Smooth muscle cell (in vitro differentiated cells): ENCODE measurements around the gene FBXO36. TPM values are rescaled to one million over a fixed set of nuclear protein-coding genes. Genes with fewer than 3 reads are reported as not detected.

ENCODE experiments used
- DNase-seq: peaks from one replicate; lab custom pipeline; 2025; ENCODE audit not compliant: unreplicated experiment; lab: John Stamatoyannopoulos, UW
- H2AFZ ChIP-seq: fragments of 200-600 bp; sonication (generic); 2 replicates; pipeline ENCODE4 v1.6.0; 2016; ENCODE audit warnings: antibody characterized with exemption, low read depth, mild to moderate bottlenecking
- H3F3A ChIP-seq: fragments of 200-600 bp; sonication (generic); 2 replicates; pipeline ENCODE4 v1.6.0; 2017; ENCODE audit warnings: antibody characterized with exemption, low read depth
- H3K27ac ChIP-seq: fragments of 200-600 bp; sonication (generic); 2 replicates; pipeline ENCODE4 v1.5.1; 2016; ENCODE audit warnings: low read depth, mild to moderate bottlenecking
- H3K27me3 ChIP-seq: fragments of 200-600 bp; sonication (generic); 2 replicates; pipeline ENCODE4 v1.6.1; 2016; ENCODE audit warnings: low read depth, mild to moderate bottlenecking
- H3K36me3 ChIP-seq: fragments of 200-600 bp; sonication (generic); 2 replicates; pipeline ENCODE4 v1.5.1; 2016; ENCODE audit warnings: low read depth
- H3K4me1 ChIP-seq: fragments of 200-600 bp; sonication (generic); 2 replicates; pipeline ENCODE4 v1.5.1; 2016; ENCODE audit warnings: low read depth
- H3K4me2 ChIP-seq: fragments of 200-600 bp; sonication (generic); 2 replicates; pipeline ENCODE4 v1.6.0; 2016; ENCODE audit warnings: mild to moderate bottlenecking
- H3K4me3 ChIP-seq: fragments of 200-600 bp; sonication (generic); 2 replicates; pipeline ENCODE4 v1.5.1; 2016; ENCODE audit warnings: mild to moderate bottlenecking
- H3K79me2 ChIP-seq: fragments of 200-600 bp; sonication (generic); 2 replicates; pipeline ENCODE4 v1.6.0; 2016; ENCODE audit warnings: low read depth, mild to moderate bottlenecking
- H3K9ac ChIP-seq: fragments of 200-600 bp; sonication (generic); 2 replicates; pipeline ENCODE4 v1.6.0; 2016; ENCODE audit warnings: low read depth
- H3K9me3 ChIP-seq: fragments of 200-600 bp; sonication (generic); replicated peaks from 2 replicates; pipeline ENCODE4 v1.5.1; 2016; ENCODE audit warnings: low read depth
- H4K20me1 ChIP-seq: fragments of 200-600 bp; sonication (generic); 2 replicates; pipeline ENCODE4 v1.6.0; 2016; ENCODE audit warnings: low read depth
- CTCF ChIP-seq: fragments of 200-600 bp; sonication (generic); IDR thresholded peaks from 2 replicates; pipeline ENCODE4 v1.5.1; 2017; ENCODE audit warnings: borderline replicate concordance, mild to moderate bottlenecking, antibody characterized with exemption; ENCODE audit not compliant: insufficient read depth, poor library complexity, severe bottlenecking
- WGBS: methylation state at CpG from one replicate; pipeline ENCODE4 v1.1.7; 2016; ENCODE audit warnings: low lambda C conversion rate; 5-methylcytosine and 5-hydroxymethylcytosine counted together
- polyA plus RNA-seq: library from polyadenylated mRNA; unstranded; fragments of >200 nt; fragmentation: Nextera tagmentation; extraction: Ambion mirVana; gene quantifications from 2 replicates; pipeline ENCODE4 v1.2.1, GENCODE V29; 2016
- total RNA-seq: library from RNA; depleted of rRNA; stranded (reverse); fragments of >200 nt; gene quantifications from 2 replicates; pipeline ENCODE4 v1.2.3, GENCODE V29; 2014

FBXO36 gene
- total and polyA plus RNA-seq, 2 experiments from 2014 or later, result 8.8 to 9.3 TPM

DNA sequence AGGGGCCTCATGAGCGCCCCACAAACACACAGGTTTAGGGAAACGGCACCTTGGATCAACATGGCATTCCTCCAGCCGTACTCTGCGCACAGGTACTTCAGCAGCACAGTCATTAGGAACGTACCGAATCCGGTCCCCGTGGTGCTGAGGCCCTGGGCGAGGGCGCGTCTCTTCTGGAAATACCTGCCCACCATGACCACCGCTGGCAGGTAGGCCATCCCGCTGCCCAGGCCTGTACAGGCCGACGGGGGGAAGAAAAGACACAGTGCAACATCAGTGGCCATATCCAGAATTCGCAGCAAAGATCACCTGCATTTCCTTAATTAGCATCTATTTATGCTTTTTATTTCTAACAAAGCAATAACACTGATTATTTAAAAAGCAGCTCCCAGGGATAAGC lies 124.2 kb downstream of the FBXO36 start:
- Histone ChIP-seq H3F3A (no peaks in the 10 kb centered on the region), H3K9me3 (no peaks in the 10 kb centered on the region), H3K4me1 (no peaks in the 10 kb centered on the region), H3K27ac (no peak overlapping the region), H3K4me2 (no peak overlapping the region), H2AFZ (no peak overlapping the region), H4K20me1 (no peaks in the 10 kb centered on the region), H3K9ac (no peak overlapping the region), H3K36me3 (no peaks in the 10 kb centered on the region), H3K79me2 (no peaks in the 10 kb centered on the region), H3K27me3 (no peaks in the 10 kb centered on the region), H3K4me3 (no peak overlapping the region)
- 93% methylated on average over 16 of the region's 16 CpGs for WGBS
- no peak for TF ChIP-seq CTCF
- no peak for DNase-seq

DNA sequence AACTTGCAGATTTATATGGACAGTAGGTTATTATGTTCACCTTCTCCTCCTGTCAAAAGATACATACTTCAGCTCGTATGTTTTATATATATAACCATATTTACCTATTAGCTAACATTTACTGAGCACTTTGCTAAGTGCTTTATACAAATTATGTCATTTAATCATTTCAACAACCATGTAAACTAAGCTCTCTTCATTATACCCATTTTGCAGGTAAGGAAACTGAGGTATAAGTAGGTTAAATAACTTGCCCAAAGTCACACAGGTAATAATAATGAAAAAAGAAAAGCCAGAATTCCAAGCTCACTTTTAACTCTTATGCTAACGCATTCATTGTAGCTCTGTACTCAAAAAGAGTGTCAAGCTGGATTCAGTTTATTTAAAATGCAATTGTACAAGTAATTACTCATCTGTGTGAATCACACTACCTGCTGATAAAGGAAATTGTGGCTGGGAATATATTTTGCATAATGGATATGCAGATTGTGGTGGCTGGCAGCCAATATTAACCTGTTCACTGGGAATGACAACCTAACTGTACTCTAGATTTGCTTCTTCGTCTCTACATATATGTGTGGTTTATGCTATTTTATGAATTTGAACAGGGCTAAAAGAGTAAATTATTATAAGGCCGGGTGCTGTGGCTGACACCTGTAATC lies 125.8 kb downstream of the FBXO36 start:
- Histone ChIP-seq H3K4me1 (no peaks in the 10 kb centered on the region), H3K4me2 (no peak overlapping the region), H4K20me1 (no peaks in the 10 kb centered on the region), H2AFZ (no peak overlapping the region), H3F3A (no peaks in the 10 kb centered on the region), H3K27ac (no peak overlapping the region), H3K36me3 (no peaks in the 10 kb centered on the region), H3K4me3 (no peak overlapping the region), H3K79me2 (no peaks in the 10 kb centered on the region), H3K27me3 (no peaks in the 10 kb centered on the region), H3K9ac (no peak overlapping the region), H3K9me3 (no peaks in the 10 kb centered on the region)
- WGBS, result 85% methylated on average over 4 of the region's 4 CpGs
- DNase-seq, result no peak
- no peak for TF ChIP-seq CTCF

DNA sequence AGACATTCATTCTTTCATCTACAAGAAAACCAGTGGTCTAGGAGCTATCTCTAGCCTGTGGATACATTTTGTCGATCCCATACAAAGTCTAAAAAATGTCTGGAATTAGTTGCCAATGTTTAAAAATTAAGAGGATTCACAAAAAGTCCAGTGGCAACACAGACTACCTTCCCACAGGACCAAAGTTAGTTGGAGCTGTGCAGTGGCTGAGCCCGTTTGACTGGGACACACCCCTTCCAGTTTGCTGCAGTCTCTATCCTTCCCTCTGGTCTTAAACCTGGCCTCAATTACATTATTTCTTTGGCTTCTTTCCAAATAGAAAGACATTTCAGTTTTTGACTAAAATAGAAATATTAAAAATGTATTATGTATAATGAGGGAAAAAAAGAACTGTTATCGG lies 127.8 kb downstream of the FBXO36 start:
- DNase-seq, result no peak
- no peak for TF ChIP-seq CTCF
- 88% methylated on average over 3 of the region's 3 CpGs for WGBS
- Histone ChIP-seq H3K79me2 (no peaks in the 10 kb centered on the region), H3F3A (no peaks in the 10 kb centered on the region), H3K9me3 (no peaks in the 10 kb centered on the region), H3K4me3 (no peak overlapping the region), H3K36me3 (no peaks in the 10 kb centered on the region), H3K27me3 (no peaks in the 10 kb centered on the region), H2AFZ (no peak overlapping the region), H4K20me1 (no peaks in the 10 kb centered on the region), H3K4me2 (no peak overlapping the region), H3K27ac (no peak overlapping the region), H3K4me1 (no peaks in the 10 kb centered on the region), H3K9ac (no peak overlapping the region)

- no peaks in the 10 kb centered on the region for H3F3A ChIP-seq
- H3K27me3 ChIP-seq, result no peaks in the 10 kb centered on the region
- no peak overlapping the region for H2AFZ ChIP-seq
- H3K9ac ChIP-seq, result no peak overlapping the region
- H3K9me3 ChIP-seq, result no peaks in the 10 kb centered on the region
- WGBS, result 82% methylated on average over 2 of the region's 2 CpGs
- H3K4me1 ChIP-seq, result no peaks in the 10 kb centered on the region
- no peak overlapping the region for H3K27ac ChIP-seq
- H3K79me2 ChIP-seq, result no peaks in the 10 kb centered on the region
- no peaks in the 10 kb centered on the region for H4K20me1 ChIP-seq
- no peak overlapping the region for H3K4me3 ChIP-seq
- H3K36me3 ChIP-seq, result no peaks in the 10 kb centered on the region
- no peak overlapping the region for H3K4me2 ChIP-seq
- no peak for TF ChIP-seq CTCF
- DNase-seq, result no peak
Measured at GRCh38 chr2:230052299-230052698, 130.0 kb downstream of the FBXO36 start.
